ENCODE measurements around the gene GOT2. TPM values are rescaled to one million over a fixed set of nuclear protein-coding genes. Genes with fewer than 3 reads are reported as not detected.

Gene GOT2
- total and polyA plus RNA-seq, 2 experiments from 2014 or later = 99.2 to 211 TPM

- no peak overlapping the region for H3K27ac ChIP-seq
These were observed 49.0 kb downstream of the GOT2 start for GRCh38 chr16:58685084-58685449.

GRCh38 chr16:58684354-58685083, 49.6 kb downstream of the GOT2 start, which contains the start of gene SLC38A7:
SLC38A7 (minus strand) TSS chr16:58684770; CDS start chr16:58680126, 4,644 bp downstream.
- H3K9me3 ChIP-seq (ENCODE audit: low read depth) = no peaks in the 10 kb centered on the region
- H3K4me1 ChIP-seq (ENCODE audit: low read depth) = peaks cover 6% of the 10 kb centered on the region
- no peaks in the 10 kb centered on the region for H3K36me3 ChIP-seq
- no peak for TF ChIP-seq CTCF (IDR thresholded peaks at IDR 0.05; ENCODE audit: low read depth, low read length)
- peak within 1 kb of the TSS; percentile 77 for H3K4me3 ChIP-seq
- no peaks in the 10 kb centered on the region for H3K27me3 ChIP-seq
- peak within 1 kb of the TSS; percentile 77 for H3K27ac ChIP-seq
- peak; percentile 88 for DNase-seq (ENCODE audit: low read depth in 1 of 2, low spot score in 1 of 2)

More at GRCh38 chr16:58685084-58685449, 49.0 kb downstream of the GOT2 start:
- Histone ChIP-seq H3K36me3 (no peaks in the 10 kb centered on the region), H3K9me3 (ENCODE audit: low read depth) (no peaks in the 10 kb centered on the region), H3K4me3 (no peak overlapping the region), H3K4me1 (ENCODE audit: low read depth) (peaks cover 6% of the 10 kb centered on the region), H3K27me3 (no peaks in the 10 kb centered on the region)
- DNase-seq (ENCODE audit: low read depth in 1 of 2, low spot score in 1 of 2) = no peak
- no peak for TF ChIP-seq CTCF (IDR thresholded peaks at IDR 0.05; ENCODE audit: low read depth, low read length)

GRCh38 chr16:58684001-58684353, 50.1 kb downstream of the GOT2 start:
- peak overlapping the region; percentile 77 for H3K4me3 ChIP-seq
- no peak for TF ChIP-seq CTCF (IDR thresholded peaks at IDR 0.05; ENCODE audit: low read depth, low read length)
- no peaks in the 10 kb centered on the region for H3K36me3 ChIP-seq
- peak in 1 of 2 donors; percentile 36 for DNase-seq (ENCODE audit: low read depth in 1 of 2, low spot score in 1 of 2)
- peak overlapping the region; percentile 77 for H3K27ac ChIP-seq
- H3K4me1 ChIP-seq (ENCODE audit: low read depth) = peaks cover 6% of the 10 kb centered on the region
- no peaks in the 10 kb centered on the region for H3K27me3 ChIP-seq
- H3K9me3 ChIP-seq (ENCODE audit: low read depth) = no peaks in the 10 kb centered on the region

- peaks cover 6% of the 10 kb centered on the region for H3K4me1 ChIP-seq (ENCODE audit: low read depth)
- no peaks in the 10 kb centered on the region for H3K36me3 ChIP-seq
- no peak overlapping the region for H3K4me3 ChIP-seq
- no peak for DNase-seq (ENCODE audit: low read depth in 1 of 2, low spot score in 1 of 2)
- no peaks in the 10 kb centered on the region for H3K9me3 ChIP-seq (ENCODE audit: low read depth)
- no peaks in the 10 kb centered on the region for H3K27me3 ChIP-seq
- H3K27ac ChIP-seq = no peak overlapping the region
- no peak for TF ChIP-seq CTCF (IDR thresholded peaks at IDR 0.05; ENCODE audit: low read depth, low read length)
These were observed 54.4 kb downstream of the GOT2 start for GRCh38 chr16:58679763-58680162.

- H3K4me1 ChIP-seq (ENCODE audit: low read depth) = peaks cover 3% of the 10 kb centered on the region
- H3K9me3 ChIP-seq (ENCODE audit: low read depth) = no peaks in the 10 kb centered on the region
- peak in 1 of 2 donors; percentile 25 for DNase-seq (ENCODE audit: low read depth in 1 of 2, low spot score in 1 of 2)
- H3K27me3 ChIP-seq = no peaks in the 10 kb centered on the region
- H3K4me3 ChIP-seq = no peak overlapping the region
- TF ChIP-seq CTCF (IDR thresholded peaks at IDR 0.05; ENCODE audit: low read depth, low read length) = peak; percentile 12
- no peaks in the 10 kb centered on the region for H3K36me3 ChIP-seq
- no peak overlapping the region for H3K27ac ChIP-seq
These were observed 55.4 kb downstream of the GOT2 start for GRCh38 chr16:58678716-58679115.
